Muscle of arm (tissue), 14 donors: ENCODE measurements around the gene SARDH. TPM values are rescaled to one million over a fixed set of nuclear protein-coding genes. Genes with fewer than 3 reads are reported as not detected.

Experiments used
- DNase-seq: peaks from one replicate; pipeline ENCODE4 v3.0.0-alpha.2; 2013
- long read RNA-seq, 11 donors: transcript quantifications; one replicate each; lab custom pipeline, GENCODE V29; 2026
- polyA plus RNA-seq, 12 donors: library from polyadenylated mRNA; unstranded; fragments of 120-200 nt; gene quantifications; one replicate each; pipeline ENCODE4 v1.2.1, GENCODE V29; 2013; ENCODE audit not compliant: insufficient read length in 12 of 12

SARDH gene, protein sequence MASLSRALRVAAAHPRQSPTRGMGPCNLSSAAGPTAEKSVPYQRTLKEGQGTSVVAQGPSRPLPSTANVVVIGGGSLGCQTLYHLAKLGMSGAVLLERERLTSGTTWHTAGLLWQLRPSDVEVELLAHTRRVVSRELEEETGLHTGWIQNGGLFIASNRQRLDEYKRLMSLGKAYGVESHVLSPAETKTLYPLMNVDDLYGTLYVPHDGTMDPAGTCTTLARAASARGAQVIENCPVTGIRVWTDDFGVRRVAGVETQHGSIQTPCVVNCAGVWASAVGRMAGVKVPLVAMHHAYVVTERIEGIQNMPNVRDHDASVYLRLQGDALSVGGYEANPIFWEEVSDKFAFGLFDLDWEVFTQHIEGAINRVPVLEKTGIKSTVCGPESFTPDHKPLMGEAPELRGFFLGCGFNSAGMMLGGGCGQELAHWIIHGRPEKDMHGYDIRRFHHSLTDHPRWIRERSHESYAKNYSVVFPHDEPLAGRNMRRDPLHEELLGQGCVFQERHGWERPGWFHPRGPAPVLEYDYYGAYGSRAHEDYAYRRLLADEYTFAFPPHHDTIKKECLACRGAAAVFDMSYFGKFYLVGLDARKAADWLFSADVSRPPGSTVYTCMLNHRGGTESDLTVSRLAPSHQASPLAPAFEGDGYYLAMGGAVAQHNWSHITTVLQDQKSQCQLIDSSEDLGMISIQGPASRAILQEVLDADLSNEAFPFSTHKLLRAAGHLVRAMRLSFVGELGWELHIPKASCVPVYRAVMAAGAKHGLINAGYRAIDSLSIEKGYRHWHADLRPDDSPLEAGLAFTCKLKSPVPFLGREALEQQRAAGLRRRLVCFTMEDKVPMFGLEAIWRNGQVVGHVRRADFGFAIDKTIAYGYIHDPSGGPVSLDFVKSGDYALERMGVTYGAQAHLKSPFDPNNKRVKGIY
- polyA plus RNA-seq: 1 to 10 TPM in 11 of 12 donors, not detected in 1; 3.6 to 7.4 (median 4.4) TPM
- long read RNA-seq, donor 1, partial matches to known transcripts: 0 of 1 reads
- long read RNA-seq, donor 1, other reads (novel, unspliced or antisense): 0 of 1 reads
- long read RNA-seq, donor 2, partial matches to known transcripts: 0 of 1 reads
- long read RNA-seq, donor 2, other reads (novel, unspliced or antisense): 0 of 1 reads
- long read RNA-seq, donor 3, partial matches to known transcripts: 0 of 1 reads
- long read RNA-seq, donor 3, other reads (novel, unspliced or antisense): 0 of 1 reads
- long read RNA-seq, donor 4, partial matches to known transcripts: 0 of 1 reads
- long read RNA-seq, donor 4, other reads (novel, unspliced or antisense): 0 of 1 reads
- long read RNA-seq, donor 5: 0 reads
- long read RNA-seq, donor 6, partial matches to known transcripts: 0 of 2 reads
- long read RNA-seq, donor 6, other reads (novel, unspliced or antisense): 0 of 2 reads
- long read RNA-seq, donor 7: 0 reads
- long read RNA-seq, donor 8, partial matches to known transcripts: 0 of 1 reads
- long read RNA-seq, donor 8, other reads (novel, unspliced or antisense): 0 of 1 reads
- long read RNA-seq, donor 9, partial matches to known transcripts: 0 of 1 reads
- long read RNA-seq, donor 9, other reads (novel, unspliced or antisense): 0 of 1 reads
- long read RNA-seq, donor 10: 0 reads
- long read RNA-seq, donor 11: 0 reads

- DNase-seq: peak; percentile 62
Measured at GRCh38 chr9:133737774-133738639, at the start of gene SARDH. Gene SARDH, minus strand, starts transcription at chr9:133738352. Its CDS starts 4,179 bp downstream, at chr9:133734173.

- no peak for DNase-seq
Measured at GRCh38 chr9:133787754-133788025, 49.5 kb upstream of the SARDH start.

DNA sequence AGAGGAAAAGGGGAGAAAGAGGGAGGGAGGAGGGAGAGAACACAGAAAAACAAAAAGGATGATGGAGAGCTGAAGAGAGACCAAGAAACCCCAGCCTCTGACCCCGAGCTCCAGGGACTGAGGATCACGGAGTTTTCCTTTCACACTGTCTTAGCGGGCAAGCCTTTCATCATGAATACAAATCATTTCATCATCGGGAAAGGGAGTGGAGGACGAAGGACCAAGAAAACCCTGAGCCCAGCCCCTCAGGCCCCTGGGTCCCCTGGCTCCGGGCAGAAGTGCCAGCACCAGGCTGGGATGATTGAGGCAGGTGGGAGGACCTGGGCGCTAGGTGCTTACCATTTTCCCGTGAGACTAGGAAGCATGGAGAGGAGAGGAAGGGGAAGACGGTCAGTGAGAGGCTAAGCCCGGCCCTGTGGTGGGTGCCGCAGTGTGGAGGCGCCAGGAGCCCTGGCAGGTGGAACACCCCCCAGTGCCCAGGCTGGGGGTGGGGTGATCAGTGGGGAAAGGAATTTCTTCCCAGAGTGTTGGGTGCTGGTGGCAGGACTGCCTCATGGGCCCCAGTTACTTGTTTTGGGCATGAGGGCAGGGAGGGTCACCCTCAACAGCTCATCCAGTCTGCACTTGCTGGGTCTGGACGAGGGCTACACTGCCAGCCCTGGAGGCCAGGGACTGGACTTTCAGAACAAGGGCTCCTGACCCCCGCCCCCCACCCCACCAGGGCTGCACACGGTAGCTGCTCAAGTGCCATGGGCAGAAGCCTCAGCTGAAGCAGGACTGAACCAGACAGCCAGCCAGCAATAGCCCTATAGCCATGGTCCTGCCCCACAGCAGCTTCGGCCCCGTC is 49.0 kb upstream of the SARDH start:
- DNase-seq: no peak

DNA sequence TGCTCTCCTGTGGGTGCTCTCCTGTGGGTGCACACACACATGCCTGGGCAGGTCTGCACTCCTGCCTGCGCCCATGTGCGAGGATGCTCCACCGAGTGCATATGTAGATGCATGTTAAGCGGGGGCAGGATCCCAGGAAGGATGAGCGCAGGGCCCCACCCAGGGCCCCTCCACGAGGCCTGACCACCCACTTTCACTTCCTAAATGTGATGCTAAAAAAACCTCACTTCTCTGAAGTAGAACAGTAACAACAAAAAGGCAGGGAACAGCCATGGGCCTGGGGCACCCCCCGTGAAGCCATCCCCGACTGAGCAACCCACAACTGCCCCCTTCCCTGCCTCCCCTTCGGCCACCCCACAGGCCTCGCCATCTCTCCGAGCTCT is 48.2 kb upstream of the SARDH start:
- no peak for DNase-seq

- DNase-seq: no peak
Measured at GRCh38 chr9:133785753-133786370, 47.7 kb upstream of the SARDH start.

DNA sequence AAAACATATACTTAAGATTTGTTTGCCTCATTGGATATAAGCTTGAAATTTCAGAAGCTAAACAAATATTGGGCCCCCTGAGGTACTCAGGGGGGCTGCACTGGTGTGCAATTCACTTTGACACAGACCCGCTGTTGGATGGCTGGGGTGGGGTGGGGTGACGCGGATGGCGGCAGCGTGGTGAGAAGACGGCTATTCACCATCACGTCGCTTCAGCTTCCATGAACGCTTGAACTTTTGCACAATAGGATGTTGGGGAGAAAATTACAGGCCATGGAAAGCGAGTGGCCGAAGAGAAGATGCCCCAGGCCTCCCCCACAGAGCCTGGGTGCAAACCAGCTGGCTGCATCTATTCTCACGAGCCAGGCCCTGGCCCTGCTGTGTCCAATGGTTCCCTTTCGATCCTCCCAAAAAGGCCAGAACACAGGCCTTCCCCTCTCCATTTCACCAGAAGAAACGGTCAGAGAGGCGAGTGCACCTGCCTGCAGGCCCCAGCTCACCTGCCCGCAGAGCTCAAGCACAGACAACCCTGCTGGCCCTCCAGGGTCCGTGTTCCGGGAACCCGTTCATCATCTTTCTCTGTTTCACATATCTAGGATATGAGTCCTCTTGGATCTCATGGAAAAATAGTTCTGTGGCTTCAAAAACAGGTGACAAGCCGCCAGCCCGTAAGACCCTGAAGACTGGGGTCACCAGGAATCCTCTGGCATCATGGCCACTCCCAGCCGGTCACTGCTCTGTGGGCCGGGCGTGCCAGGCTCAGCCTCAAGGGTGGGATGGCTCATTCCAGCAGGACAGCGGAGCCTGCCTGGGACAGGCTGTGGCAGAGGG is 46.8 kb upstream of the SARDH start:
- no peak for DNase-seq

DNA sequence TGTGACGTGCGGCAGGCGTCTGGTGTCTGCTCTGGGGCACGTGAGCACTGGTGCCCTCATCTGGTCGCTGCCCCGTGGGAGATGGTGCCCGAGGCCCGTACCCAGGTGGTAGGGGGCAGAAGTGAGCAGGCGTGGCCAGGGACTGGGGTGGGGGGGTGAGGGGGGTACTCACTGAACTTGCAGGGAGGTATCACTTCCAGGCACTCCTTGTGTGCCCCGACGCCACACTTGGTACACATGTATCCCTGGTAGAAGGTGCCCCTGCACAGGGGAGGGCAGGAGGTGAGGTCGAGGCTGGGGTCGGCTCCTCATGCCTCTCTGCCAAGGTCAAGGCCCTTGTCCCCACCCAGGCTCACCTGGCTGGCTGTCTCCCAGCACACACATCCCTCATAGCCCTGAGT is 45.2 kb upstream of the SARDH start:
- DNase-seq: no peak

GRCh38 chr9:133782157-133783130 is 44.3 kb upstream of the SARDH start:
- DNase-seq: peak; percentile 80

DNA sequence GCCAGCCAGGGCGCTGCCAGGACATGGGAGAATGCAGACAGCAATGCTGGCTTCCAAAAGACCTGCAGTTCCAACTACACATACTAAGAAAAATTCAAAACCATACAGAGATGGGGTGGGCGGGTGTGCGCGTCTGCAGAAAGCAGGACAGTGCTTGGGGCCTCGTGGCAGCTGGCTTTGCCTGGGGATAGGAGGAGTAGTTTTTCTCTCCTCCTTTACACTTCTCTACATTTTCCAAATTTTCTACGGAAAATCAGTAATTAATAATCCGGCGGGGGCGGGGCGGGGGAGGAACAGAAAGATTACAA is 43.6 kb upstream of the SARDH start:
- no peak for DNase-seq

- DNase-seq: no peak
Measured at GRCh38 chr9:133780962-133781827, 43.0 kb upstream of the SARDH start.

GRCh38 chr9:133780404-133780945 is 42.3 kb upstream of the SARDH start:
- DNase-seq: no peak

DNA sequence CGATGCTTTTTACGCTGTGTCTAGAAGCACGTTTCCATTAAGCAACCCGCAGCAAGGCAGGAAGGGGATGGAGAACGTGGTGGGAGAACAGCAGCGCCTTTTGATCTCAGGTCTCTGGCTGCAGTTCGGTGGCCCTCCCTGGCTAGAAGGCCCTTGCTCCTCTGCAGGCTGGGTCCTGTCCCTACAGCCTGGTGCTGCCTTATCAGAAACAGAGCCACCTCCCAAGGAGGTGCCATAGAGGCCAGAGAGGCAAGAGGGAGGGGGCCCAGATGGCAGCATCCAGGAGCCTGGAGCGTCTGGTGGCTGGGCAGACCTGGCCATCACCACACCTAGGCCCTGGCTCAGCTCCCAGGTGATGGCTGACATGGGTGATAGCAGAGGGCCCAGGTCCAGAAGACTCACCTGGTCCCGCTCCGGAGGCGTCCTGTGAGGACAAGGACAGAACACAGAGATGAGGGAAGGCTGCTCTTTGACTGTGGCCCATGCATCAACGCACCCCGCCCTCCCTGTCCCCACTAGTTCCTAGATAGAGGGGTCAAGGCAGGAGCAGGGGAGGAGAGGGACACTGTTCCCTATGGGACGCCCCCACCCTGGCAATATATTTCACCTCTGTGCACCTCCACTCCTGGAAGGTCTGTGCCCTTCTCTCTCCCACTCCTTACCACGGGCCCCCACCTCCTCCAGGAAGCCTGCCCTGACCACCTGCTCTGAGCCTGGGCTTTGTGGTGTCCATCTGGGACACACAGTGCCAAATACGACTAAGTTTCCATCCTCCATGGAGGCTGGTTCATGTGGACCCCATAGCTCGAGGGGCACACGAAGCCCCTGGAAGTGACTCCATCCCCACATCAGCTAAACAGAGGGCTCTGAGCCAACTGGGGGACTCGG is 41.6 kb upstream of the SARDH start:
- no peak for DNase-seq

DNA sequence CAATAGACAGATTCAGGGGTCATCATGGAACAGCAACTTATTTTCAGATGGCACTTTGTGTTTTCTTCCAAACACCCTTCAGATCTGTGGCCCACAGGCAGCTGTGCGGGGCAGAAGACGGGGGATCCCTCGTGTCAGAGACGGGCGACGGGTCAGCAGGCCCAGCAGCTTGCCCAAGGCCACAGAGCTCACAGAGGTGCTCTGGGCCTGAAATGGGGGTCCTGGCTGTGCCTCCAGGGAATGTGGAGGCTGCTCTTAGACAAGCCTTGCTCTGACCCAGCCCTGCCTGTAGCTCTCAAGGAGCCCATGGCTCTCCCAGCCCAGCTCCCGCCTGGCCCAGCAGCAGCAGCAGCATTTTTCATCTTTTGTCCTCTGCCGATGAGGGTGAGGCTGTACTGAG is 40.9 kb upstream of the SARDH start:
- no peak for DNase-seq

DNA sequence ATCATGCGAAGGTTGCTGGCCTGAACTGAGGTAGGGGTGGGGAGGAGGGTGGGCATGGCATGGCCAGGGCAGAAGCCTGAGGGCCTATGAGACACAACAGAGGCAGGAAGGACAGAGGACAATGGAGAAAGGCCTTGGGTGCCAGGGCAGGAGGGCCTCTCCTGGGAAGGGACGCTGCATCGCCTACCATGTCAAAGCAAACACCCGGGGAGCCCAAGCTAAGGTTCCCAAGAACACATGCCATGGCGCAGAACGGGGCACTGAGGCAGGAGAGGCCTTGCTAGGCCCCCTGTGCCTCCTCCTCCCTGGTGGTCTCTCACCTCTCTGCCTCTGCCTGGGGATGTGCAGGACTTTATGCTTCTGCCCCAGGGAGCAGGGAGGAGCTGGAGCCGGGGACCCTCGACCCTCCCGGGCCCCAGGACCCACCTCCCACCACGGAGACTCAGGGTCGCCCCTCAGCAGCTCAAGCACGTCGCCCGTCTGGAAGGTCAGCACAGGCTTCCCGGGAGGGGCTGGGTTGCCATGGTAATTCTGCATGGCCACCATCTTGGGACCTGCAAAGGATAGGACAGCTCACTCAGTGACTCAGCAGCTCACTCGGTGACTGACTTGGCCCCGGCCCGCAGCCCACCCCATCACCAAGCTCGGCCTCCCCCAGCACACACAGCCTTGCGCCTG is 40.3 kb upstream of the SARDH start:
- DNase-seq: no peak
